GM12865 (cell line): ENCODE results near the gene USH2A.

Source experiments
- DNase-seq: peaks from one replicate; pipeline ENCODE4 v3.0.0; 2010; ENCODE audit warnings: low read depth
- H3K4me3 ChIP-seq: 2 replicates; pipeline ENCODE4 v1.5.1; 2011; ENCODE audit warnings: mild to moderate bottlenecking, low read depth, low read length, control low read depth
- TF ChIP-seq, protein P1 (sequence below): IDR thresholded peaks from 2 replicates; pipeline ENCODE4 v1.5.1; 2011; ENCODE audit warnings: low read length, control low read depth, low read depth, inconsistent platforms; ENCODE audit not compliant: insufficient read depth; ENCODE audit errors: missing control alignments

USH2A gene

DNA sequence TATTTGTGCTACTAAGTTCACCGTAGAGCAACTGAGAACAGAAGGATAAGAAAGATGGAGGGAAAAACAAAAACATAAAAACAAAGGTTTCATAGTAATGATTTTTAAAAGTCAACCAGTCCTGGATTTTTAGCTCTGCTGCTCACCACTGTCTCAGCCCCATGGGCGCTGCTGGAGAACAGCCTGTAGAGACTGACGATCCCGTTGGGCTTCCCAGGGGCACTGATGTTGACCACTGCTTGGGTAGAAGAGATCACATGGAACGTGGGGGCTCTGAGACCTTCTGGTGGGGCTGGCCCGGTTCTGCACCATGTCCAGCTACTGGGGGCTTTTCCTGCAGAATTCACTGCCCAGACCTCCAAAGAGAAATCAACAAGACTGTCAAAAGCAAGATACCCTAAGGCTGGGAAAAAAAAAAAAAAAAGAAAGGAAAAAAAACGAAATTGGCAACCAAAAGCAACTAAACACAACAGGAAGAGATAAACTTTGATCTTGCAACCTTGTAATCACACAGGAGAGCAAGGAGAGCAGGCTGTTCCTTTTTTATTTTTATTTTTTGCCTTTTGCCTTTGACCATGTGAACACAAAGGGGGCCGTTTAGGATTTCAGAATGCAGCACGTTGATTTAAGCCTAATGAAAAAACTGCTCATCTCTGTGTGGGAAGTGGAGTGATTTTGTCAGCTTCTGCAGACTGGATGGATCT lies 772.6 kb downstream of the USH2A start:
- DNase-seq: no peak
- TF ChIP-seq, protein P1, sequence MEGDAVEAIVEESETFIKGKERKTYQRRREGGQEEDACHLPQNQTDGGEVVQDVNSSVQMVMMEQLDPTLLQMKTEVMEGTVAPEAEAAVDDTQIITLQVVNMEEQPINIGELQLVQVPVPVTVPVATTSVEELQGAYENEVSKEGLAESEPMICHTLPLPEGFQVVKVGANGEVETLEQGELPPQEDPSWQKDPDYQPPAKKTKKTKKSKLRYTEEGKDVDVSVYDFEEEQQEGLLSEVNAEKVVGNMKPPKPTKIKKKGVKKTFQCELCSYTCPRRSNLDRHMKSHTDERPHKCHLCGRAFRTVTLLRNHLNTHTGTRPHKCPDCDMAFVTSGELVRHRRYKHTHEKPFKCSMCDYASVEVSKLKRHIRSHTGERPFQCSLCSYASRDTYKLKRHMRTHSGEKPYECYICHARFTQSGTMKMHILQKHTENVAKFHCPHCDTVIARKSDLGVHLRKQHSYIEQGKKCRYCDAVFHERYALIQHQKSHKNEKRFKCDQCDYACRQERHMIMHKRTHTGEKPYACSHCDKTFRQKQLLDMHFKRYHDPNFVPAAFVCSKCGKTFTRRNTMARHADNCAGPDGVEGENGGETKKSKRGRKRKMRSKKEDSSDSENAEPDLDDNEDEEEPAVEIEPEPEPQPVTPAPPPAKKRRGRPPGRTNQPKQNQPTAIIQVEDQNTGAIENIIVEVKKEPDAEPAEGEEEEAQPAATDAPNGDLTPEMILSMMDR: no peak
- no peak overlapping the region for H3K4me3 ChIP-seq

DNA sequence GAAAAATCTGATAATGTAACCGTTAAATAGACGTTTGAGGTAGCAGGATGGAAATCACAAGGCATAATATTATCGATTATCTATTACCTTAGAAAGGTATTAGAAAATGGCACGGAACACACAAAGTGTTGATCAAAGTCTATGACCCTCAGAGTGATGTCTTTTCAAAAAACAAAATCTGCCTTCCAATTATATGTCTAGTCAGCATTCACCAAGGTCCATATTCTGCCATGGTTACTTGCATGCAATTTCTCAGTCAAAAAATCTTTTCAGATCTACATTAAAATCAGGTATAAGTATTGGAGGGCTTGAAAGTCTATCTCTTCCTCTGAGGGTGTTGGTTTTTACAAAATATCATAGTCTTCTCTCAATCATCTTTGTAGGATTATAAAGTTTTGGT lies 774.3 kb downstream of the USH2A start:
- no peak for DNase-seq
- TF ChIP-seq, protein P1: no peak

DNA sequence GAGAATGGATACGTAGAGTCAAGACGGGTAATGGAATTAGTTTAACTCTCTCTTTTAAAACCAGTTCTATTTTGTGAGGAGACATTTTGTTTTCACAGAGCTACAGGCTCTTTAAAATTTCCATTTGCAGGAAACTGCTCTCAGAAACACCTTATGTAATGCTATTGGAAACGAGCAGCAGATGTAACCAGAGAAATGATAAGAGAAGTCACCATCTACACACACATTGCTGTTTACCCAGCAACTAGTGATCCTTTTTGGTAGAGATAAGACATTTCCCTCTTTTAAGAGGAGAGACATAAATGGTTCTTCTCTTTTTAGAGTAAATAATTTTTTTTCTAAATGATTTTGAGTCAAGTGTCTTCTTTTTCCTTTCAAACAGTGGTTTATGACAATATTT lies 775.5 kb downstream of the USH2A start:
- no peak overlapping the region for H3K4me3 ChIP-seq
- DNase-seq: no peak
- TF ChIP-seq, protein P1: no peak

More for the DNA sequence above, 774.3 kb downstream of the USH2A start:
- no peak overlapping the region for H3K4me3 ChIP-seq

DNA sequence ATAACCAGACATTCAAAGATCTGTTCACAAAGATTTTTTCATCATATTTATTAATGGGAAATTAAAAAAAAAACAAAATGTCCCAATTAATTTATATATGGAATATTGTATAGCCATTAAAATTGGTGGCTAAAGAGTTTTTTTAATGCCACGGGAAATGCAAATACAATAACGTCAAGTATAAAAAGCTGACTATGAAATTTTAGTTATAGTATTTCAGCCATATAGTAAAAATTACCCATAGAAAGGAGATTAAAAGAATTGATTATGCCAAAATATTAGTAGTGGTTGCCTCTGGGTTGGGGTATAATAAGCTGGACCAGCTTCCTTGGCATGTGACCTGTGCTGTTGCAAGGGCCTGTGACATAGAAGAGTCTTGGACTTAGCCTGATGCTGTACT lies 777.4 kb downstream of the USH2A start:
- no peak overlapping the region for H3K4me3 ChIP-seq
- DNase-seq: no peak
- TF ChIP-seq, protein P1: no peak

DNA sequence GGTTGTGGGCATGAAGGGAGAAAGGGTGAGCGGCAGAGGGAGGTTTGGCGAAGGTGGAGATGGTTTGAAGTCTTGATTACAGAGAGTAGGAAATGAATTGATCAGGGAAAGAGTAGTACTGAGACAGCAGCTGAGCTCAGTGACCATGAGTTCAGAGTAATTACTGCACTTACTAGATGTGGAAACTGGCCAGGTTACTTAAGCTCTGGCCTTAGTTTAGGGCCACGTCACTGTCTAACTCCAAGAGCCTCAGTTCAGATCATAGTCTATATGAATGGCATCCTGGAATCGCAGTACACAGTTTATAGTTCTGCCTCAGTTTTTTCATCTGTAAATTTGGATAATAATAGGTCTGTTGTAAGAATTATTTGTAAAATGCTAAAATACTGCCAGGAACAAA lies 778.1 kb downstream of the USH2A start:
- H3K4me3 ChIP-seq: no peak overlapping the region
- DNase-seq: no peak
- TF ChIP-seq, protein P1: no peak

DNA sequence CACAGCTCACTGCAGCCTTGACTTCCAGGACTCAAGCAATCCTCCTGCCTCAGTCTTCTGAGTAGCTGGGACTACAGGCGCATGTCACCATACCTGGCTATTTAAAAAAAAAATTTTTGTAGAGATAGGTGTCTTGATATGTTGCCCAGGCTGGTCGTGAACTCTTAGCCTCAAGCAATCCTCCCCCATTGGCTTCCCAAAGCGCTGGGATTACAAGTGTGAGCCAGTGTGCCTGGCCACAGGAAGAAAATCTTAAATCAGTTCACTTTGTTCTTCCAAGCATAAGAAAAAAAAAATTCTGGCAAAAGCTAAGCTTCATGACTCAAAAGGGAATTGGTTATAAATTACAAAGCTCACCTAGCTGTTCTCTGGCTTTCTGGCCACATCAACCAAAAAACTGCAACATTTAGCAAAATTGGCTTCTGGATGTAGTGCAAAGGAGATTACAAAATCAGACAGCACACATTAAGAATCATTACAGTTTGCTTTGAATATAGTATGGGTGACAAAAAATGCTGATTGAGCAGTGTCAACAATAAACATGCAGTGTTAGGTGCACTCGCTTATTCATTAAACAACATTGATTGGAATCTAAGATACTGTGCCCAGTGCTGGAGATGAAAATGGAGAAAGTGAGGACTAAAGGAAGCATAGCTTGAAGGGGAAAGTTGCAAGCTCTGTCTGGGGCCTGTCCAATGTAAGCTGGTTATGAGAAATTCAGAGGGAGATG lies 779.5 kb downstream of the USH2A start:
- no peak overlapping the region for H3K4me3 ChIP-seq
- TF ChIP-seq, protein P1: no peak
- DNase-seq: no peak
